ENCODE data around the gene NARS2.

Gene NARS2

GRCh38 chr11:78428773-78429172, 145.9 kb downstream of the NARS2 start:
- H3K9me2 ChIP-seq (replicated peaks; ENCODE audit: insufficient read depth, low read length), result no peaks in the 10 kb centered on the region
- no peak overlapping the region for H2AFZ ChIP-seq (ENCODE audit: low read depth, low read length, severe bottlenecking)
- H3K79me2 ChIP-seq (ENCODE audit: insufficient read depth, low read length), result no peaks in the 10 kb centered on the region
- H3K27ac ChIP-seq (ENCODE audit: low read depth, low read length), result no peak overlapping the region
- H3K27me3 ChIP-seq (ENCODE audit: low read length), result no peaks in the 10 kb centered on the region
- H3K4me2 ChIP-seq (ENCODE audit: low read depth, low read length, poor library complexity, severe bottlenecking), result no peak overlapping the region
- H3F3A ChIP-seq (ENCODE audit: insufficient read depth), result no peaks in the 10 kb centered on the region
- H3K4me3 ChIP-seq (ENCODE audit: insufficient read depth, low read length, poor library complexity, severe bottlenecking), result no peak overlapping the region
- no peaks in the 10 kb centered on the region for H4K20me1 ChIP-seq (ENCODE audit: low read depth, low read length)
- H3K9me3 ChIP-seq (ENCODE audit: insufficient read depth, low read length), result no peaks in the 10 kb centered on the region
- no peak overlapping the region for H3K9ac ChIP-seq (ENCODE audit: low read length)
- TF ChIP-seq CTCF (IDR thresholded peaks at IDR 0.05; ENCODE audit: insufficient read depth, low read length, poor library complexity, severe bottlenecking) (no peak), EZH2phosphoT487 (conservative IDR thresholded peaks at IDR 0.05; ENCODE audit: low read length) (no peak)
- no peaks in the 10 kb centered on the region for H3K36me3 ChIP-seq (ENCODE audit: low read length)

GRCh38 chr11:78428266-78428636, 146.4 kb downstream of the NARS2 start:
- no peak for TF ChIP-seq EZH2phosphoT487 (conservative IDR thresholded peaks at IDR 0.05; ENCODE audit: low read length)
- no peak for TF ChIP-seq CTCF (IDR thresholded peaks at IDR 0.05; ENCODE audit: insufficient read depth, low read length, poor library complexity, severe bottlenecking)
- Histone ChIP-seq H3K4me2 (ENCODE audit: low read depth, low read length, poor library complexity, severe bottlenecking) (no peak overlapping the region), H3K36me3 (ENCODE audit: low read length) (no peaks in the 10 kb centered on the region), H3K9ac (ENCODE audit: low read length) (no peak overlapping the region), H4K20me1 (ENCODE audit: low read depth, low read length) (no peaks in the 10 kb centered on the region), H3K27me3 (ENCODE audit: low read length) (no peaks in the 10 kb centered on the region), H3K4me3 (ENCODE audit: insufficient read depth, low read length, poor library complexity, severe bottlenecking) (no peak overlapping the region), H3F3A (ENCODE audit: insufficient read depth) (no peaks in the 10 kb centered on the region), H3K9me2 (replicated peaks; ENCODE audit: insufficient read depth, low read length) (no peaks in the 10 kb centered on the region), H3K27ac (ENCODE audit: low read depth, low read length) (no peak overlapping the region), H3K9me3 (ENCODE audit: insufficient read depth, low read length) (no peaks in the 10 kb centered on the region), H3K79me2 (ENCODE audit: insufficient read depth, low read length) (no peaks in the 10 kb centered on the region), H2AFZ (ENCODE audit: low read depth, low read length, severe bottlenecking) (no peak overlapping the region)

DNA sequence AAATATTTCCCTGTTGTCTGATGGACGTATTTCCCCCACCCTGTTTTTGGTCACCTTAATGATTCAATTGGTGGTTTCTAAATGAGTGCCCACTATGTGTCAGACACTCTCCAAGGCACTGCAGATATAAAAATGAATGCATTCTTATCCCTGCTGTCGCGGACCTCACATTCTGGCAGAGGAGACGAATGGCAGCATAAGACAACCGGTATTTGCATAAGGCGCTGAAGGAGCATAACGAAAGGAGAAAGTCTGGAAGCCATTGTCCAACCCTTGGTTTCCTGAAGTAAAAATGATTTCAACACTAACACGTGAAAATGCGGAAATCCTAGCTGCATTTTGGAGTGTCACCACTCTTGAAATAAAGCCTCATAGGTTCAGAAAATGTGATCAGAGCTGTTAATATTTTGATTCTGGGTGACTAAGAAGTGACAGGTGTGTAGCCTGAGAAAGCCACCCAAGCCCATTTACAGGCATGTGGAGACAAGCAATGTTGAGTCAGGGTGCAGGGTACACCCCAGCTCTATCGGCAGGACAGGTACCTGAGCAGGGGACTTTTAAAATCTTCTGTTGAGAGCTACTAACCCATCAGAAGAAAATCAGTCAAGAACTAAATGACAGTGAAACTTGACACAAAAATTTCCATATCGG, 146.9 kb downstream of the NARS2 start:
- no peak overlapping the region for H3K4me2 ChIP-seq (ENCODE audit: low read depth, low read length, poor library complexity, severe bottlenecking)
- no peak for TF ChIP-seq EZH2phosphoT487 (conservative IDR thresholded peaks at IDR 0.05; ENCODE audit: low read length)
- TF ChIP-seq CTCF (IDR thresholded peaks at IDR 0.05; ENCODE audit: insufficient read depth, low read length, poor library complexity, severe bottlenecking), result no peak
- H2AFZ ChIP-seq (ENCODE audit: low read depth, low read length, severe bottlenecking), result no peak overlapping the region
- H3K36me3 ChIP-seq (ENCODE audit: low read length), result no peaks in the 10 kb centered on the region
- H3F3A ChIP-seq (ENCODE audit: insufficient read depth), result no peaks in the 10 kb centered on the region
- H4K20me1 ChIP-seq (ENCODE audit: low read depth, low read length), result no peaks in the 10 kb centered on the region
- H3K9me2 ChIP-seq (replicated peaks; ENCODE audit: insufficient read depth, low read length), result no peaks in the 10 kb centered on the region
- no peak overlapping the region for H3K9ac ChIP-seq (ENCODE audit: low read length)
- H3K27me3 ChIP-seq (ENCODE audit: low read length), result no peaks in the 10 kb centered on the region
- no peaks in the 10 kb centered on the region for H3K9me3 ChIP-seq (ENCODE audit: insufficient read depth, low read length)
- no peak overlapping the region for H3K4me3 ChIP-seq (ENCODE audit: insufficient read depth, low read length, poor library complexity, severe bottlenecking)
- no peaks in the 10 kb centered on the region for H3K79me2 ChIP-seq (ENCODE audit: insufficient read depth, low read length)
- no peak overlapping the region for H3K27ac ChIP-seq (ENCODE audit: low read depth, low read length)

Data from SU-DHL-6 (cell line).